ENCODE data around the gene ZDHHC14. TPM values are rescaled to one million over a fixed set of nuclear protein-coding genes. Genes with fewer than 3 reads are reported as not detected.
"Not testable (repeated sequence)": the region's sequence is repeated elsewhere in the genome, so short reads cannot be mapped to it uniquely, and the experiment has no call there.

The ZDHHC14 gene
- total RNA-seq, 2 experiments from 2014 or later: 2.9 to 3.5 TPM

DNA sequence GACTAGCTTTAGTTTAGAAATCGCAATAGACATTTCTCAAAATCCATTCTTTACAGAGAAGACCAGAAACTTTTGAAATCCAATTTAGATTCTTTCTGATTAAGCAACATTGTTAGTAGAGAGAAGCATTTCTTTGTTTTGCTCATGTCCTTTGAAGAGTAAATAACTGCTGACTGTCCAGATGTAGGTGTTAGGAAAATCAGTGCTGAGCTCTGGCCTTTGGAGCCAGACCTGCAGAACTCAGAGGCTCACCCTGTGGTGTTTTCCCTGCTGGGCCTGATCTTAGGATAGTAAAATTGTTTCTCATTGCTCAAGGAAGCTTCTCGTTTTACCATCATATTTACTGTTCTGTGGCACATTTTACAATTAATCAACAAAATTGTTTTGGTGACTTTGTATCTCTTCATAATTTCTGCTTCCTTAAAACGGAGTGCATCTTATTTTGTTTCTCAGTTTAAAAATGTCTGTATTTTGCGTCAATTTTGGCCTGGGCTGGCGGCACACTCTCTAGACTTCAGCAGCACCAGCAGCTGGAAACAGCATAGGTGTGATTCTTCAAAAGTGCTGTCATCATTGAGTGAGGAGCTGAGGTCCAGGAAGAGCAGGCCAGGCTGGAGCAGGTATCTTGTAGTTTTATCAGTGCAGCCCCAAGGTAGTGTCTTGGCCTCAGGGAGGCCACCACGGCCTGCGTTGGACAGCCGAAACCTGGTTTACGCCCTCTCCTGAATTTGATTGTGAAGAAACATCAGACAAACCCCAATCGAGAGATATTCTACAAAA, 8.3 kb upstream of the ZDHHC14 start:
- Mint-ChIP-seq H3K36me3 (no peaks in the 10 kb centered on the region), H3K27me3 (peaks cover 39% of the 10 kb centered on the region), H3K4me3 (no peak overlapping the region), H3K27ac (no peak overlapping the region), H3K9me3 (no peaks in the 10 kb centered on the region), H3K4me1 (peaks cover 30% of the 10 kb centered on the region)
- DNase-seq: no peak

DNA sequence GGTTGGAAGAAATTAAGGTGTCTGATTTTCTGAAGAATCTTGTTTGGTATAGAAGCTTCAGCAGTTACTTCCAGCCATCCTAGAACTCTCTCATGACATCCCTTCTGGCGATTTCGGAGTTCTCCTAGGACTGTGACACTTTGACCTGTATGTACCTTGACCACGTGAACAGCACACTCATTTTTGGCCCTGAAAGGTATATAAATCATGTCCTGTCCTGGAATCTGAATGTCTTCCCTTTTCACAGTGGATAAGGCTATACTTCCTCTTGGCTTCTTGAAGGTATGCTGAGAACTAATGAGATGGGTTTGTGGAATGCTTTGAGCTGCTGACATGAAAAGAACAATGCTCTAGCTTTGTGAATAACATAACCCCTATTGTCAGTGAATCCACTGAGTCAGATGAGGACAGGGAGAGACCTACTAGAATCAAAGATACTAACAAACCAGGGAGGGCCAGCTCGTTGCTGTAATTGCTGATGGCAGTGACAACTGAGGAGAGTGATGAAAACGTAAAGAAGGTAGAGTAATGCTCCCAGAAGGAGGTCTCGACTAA, 6.0 kb upstream of the ZDHHC14 start:
- DNase-seq: no peak
- Mint-ChIP-seq H3K9me3 (no peaks in the 10 kb centered on the region), H3K27ac (no peak overlapping the region), H3K36me3 (no peaks in the 10 kb centered on the region), H3K27me3 (peaks cover 24% of the 10 kb centered on the region), H3K4me3 (no peak overlapping the region), H3K4me1 (peaks cover 19% of the 10 kb centered on the region)

DNA sequence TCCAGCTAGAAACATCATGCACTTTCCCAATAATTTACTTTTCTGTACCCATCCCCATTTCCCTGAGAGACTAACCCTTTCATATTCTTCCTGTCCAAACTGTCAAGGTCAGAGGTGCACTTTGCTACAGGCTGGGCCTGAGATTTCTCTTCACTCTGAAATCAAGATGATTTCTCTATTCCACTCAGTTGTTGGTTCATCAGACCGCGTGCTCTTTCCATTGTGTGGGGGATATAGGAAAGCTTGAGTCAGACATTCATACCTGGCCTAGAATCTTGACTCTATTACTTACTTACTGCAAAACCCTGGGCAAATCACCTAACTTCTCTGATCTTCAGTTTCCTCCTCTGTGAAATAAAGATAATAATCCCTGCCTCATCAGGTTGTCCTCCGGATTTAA, 4.7 kb upstream of the ZDHHC14 start:
- peak; percentile 26 for DNase-seq
- Mint-ChIP-seq H3K4me3 (no peak overlapping the region), H3K27me3 (peaks cover 12% of the 10 kb centered on the region), H3K27ac (peak overlapping the region; percentile 5), H3K36me3 (no peaks in the 10 kb centered on the region), H3K9me3 (no peaks in the 10 kb centered on the region), H3K4me1 (peaks cover 18% of the 10 kb centered on the region)

DNA sequence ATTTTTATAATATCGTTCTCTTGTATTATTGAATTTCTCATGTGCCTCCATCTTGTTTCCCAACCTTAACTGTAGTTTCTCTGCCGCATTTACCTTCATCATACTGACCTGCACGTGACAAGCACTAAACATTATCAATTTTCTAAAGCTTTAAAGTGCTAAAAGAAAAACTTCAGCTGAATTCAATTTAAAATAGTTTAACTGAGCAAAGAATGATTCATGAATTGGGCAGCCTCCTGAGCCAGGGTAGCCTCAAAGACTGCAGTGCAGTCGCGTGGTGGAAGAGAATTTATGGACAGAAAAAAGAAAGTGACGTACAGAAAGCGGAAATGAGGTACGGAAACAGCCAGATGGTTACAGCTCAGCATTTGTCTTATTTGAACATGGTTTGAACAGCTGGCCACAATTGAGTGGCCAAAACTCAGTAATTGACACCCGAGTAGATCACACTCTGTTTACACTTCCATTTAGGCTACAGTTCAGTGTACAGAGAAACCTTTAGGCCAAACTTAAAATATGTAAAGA, 4.2 kb upstream of the ZDHHC14 start:
- Mint-ChIP-seq H3K36me3 (no peaks in the 10 kb centered on the region), H3K27ac (no peak overlapping the region), H3K4me3 (no peak overlapping the region), H3K27me3 (peaks cover 9% of the 10 kb centered on the region), H3K4me1 (peaks cover 18% of the 10 kb centered on the region), H3K9me3 (no peaks in the 10 kb centered on the region)
- no peak for DNase-seq

DNA sequence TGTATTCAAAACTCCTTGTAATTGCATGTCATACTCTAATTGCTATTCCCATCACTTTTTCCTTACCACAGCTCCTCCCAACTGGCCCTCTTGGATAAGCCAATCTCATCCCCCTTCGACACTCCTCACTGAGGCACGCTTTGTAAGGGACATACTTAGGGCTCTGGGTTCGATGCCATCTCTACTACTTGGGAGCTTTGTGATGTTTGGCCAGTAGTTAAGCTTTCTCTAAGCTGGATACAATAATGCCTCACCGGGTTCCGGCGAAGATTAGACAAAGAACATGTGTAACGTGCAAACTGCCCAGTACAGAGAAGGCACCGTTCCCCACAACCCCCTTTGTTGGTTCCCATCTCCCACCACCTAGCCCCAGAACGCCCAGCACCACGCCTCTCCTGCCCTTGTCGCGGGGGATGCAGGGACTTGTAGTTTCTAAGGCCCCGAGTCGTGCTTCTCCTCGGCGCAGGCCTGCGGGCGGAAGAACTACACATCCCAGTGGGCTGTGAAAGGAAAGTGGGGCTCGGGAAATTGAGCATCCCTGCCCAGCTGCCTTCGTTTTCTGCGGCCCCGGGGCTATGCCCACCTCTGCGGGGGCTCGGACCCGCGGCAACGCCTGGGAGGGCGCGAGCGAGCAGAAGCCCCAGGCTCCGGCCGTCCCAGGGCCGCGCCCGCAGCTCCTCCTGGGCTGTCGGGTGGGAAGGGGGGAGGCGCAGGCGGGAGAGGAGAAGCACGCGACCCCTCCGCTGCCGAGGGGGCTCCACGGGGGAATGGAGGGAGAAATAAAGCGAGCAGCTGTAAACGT, 1.1 kb upstream of the ZDHHC14 start:
- Mint-ChIP-seq H3K27me3 (peaks cover 13% of the 10 kb centered on the region), H3K4me3 (peak overlapping the region; percentile 75), H3K36me3 (peaks cover 5% of the 10 kb centered on the region), H3K4me1 (peaks cover 28% of the 10 kb centered on the region), H3K27ac (peak overlapping the region; percentile 72), H3K9me3 (no peaks in the 10 kb centered on the region)
- DNase-seq: peak; percentile 85

DNA sequence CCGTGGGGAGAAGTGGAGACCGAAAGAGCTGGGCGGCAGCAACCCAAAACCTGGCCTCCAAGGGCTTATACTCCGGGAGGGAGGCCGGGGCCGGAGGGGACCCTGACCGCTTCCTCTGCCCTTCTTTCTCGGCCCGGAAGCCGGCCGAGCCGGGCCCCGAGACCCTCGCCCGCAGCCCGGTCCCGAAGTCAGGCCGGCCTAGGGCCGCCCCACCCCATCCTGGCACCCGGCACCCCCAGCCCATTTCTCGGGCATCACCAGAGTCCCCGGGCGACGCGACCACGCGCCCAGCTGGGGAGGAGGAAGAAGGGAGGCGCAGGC, 572 bp upstream of the ZDHHC14 start:
- Mint-ChIP-seq H3K4me1 (peaks cover 34% of the 10 kb centered on the region), H3K36me3 (peaks cover 6% of the 10 kb centered on the region), H3K27ac (peak overlapping the region; percentile 72), H3K4me3 (peak overlapping the region; percentile 75), H3K27me3 (peaks cover 15% of the 10 kb centered on the region), H3K9me3 (no peaks in the 10 kb centered on the region)
- DNase-seq: no peak

DNA sequence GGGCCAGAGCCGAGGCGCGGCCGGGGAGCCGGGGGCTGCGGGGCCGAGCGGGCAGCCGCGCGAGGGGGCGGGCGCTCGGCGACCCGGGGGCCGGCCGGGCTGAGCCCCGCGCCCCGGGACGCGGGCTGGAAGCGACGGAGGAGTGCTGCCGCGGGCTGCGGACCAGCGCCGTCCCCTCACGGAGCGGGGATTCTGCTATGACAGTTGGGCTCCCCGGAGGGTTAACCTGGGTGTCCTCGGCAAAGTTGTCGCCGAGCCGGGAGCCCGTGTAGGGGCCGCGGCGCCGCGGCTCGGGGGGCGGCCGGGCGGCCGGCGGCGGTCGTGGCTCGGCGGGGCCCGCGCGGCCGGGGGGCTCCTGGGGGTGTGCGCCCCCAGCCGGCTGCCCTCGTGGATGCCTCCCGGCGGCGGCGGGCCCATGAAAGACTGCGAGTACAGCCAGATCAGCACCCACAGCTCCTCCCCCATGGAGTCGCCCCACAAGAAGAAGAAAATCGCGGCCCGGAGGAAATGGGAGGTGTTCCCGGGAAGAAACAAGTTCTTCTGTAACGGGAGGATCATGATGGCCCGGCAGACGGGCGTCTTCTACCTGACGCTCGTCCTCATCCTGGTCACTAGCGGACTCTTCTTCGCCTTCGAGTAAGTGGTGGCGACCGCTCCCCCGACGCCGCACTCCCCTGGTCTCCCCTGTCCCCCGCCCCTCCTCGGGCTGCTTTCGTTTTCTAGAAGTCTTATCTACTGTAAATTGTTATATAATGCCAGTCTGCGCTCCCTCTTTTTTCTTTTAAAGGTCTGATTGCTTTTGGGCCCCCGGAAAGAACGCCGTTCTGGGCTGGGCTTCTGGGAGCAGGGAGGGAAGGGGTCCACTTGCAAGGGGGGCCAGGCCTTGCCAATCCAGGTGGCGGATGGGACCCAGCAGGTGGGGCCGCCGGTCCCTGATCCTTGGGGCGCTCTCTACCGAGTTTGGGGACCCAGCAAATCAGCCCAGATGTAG, 936 bp downstream of the ZDHHC14 start:
- Mint-ChIP-seq H3K4me1 (peaks cover 28% of the 10 kb centered on the region), H3K27me3 (peaks cover 17% of the 10 kb centered on the region), H3K27ac (peak overlapping the region; percentile 69), H3K36me3 (peaks cover 7% of the 10 kb centered on the region), H3K9me3 (no peaks in the 10 kb centered on the region), H3K4me3 (peak overlapping the region; percentile 85)
- peak; percentile 65 for DNase-seq

DNA sequence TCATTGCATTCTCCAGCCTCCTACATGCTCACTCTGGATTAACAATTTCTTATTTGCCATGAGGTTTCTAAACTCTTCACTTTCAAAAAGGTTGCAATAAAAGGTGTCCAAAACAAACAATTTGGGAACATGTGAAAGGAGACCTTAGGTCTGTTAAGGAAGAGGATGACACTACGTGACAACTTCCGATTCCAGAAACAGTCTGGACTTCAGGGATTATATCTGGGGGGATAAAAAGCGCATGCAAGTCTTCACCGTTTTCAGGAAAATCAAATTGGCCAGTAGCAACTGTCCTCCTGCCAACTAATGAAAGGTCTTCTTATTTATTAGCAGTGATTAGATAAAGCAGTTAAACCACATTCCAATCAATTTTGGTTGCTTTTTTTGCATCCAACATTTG, 1.8 kb downstream of the ZDHHC14 start:
- H3K27me3 Mint-ChIP-seq: peaks cover 17% of the 10 kb centered on the region
- no peaks in the 10 kb centered on the region for H3K9me3 Mint-ChIP-seq
- H3K4me1 Mint-ChIP-seq: peaks cover 29% of the 10 kb centered on the region
- peak overlapping the region; percentile 85 for H3K4me3 Mint-ChIP-seq
- H3K27ac Mint-ChIP-seq: no peak overlapping the region
- DNase-seq: no peak
- peaks cover 7% of the 10 kb centered on the region for H3K36me3 Mint-ChIP-seq

DNA sequence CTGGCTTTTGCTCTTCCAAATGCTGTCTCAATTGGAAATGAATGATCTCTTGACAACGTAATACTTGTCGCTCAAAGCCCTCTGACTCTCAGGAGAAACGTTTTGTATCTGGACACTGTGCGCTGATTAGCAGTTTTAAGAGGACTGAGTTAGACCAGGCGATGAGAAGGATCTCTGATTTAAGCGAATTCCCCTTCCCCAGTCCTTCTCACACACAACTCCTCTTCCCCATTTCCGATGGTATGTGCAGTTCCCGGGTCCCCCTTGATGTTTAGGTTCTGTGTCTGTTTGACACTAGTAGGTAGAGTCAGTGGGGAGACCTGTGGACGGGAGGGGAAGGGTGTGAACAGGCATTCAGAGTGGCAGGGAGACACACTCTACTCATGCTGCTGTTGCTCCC, 2.5 kb downstream of the ZDHHC14 start:
- H3K36me3 Mint-ChIP-seq: peaks cover 7% of the 10 kb centered on the region
- H3K4me3 Mint-ChIP-seq: peak overlapping the region; percentile 58
- H3K27me3 Mint-ChIP-seq: peaks cover 17% of the 10 kb centered on the region
- no peaks in the 10 kb centered on the region for H3K9me3 Mint-ChIP-seq
- no peak for DNase-seq
- H3K27ac Mint-ChIP-seq: no peak overlapping the region
- H3K4me1 Mint-ChIP-seq: peaks cover 29% of the 10 kb centered on the region

DNA sequence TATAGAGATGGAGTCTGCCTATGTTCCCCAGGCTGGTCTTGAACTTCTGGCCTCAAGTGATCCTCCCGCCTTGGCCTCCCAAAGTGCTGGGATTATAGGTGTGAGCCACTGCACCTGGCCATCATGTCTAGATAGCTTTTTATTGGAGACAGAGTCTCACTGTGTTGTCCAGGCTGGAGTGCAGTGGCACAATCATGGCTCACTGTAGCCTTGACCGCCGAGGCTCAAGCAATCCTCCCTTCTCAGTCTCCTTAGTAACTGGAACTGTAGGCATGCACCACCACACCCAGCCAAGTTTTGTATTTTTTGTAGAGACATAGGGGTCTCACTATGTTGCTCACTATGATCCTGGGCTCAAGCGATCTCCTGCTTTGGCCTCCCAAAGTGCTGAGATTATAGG, 4.0 kb downstream of the ZDHHC14 start:
- not testable (repeated sequence) for H3K4me3 Mint-ChIP-seq, H3K27ac Mint-ChIP-seq, H3K36me3 Mint-ChIP-seq, H3K9me3 Mint-ChIP-seq, DNase-seq
- Mint-ChIP-seq H3K27me3 (peaks cover 17% of the 10 kb centered on the region), H3K4me1 (peaks cover 23% of the 10 kb centered on the region)

DNA sequence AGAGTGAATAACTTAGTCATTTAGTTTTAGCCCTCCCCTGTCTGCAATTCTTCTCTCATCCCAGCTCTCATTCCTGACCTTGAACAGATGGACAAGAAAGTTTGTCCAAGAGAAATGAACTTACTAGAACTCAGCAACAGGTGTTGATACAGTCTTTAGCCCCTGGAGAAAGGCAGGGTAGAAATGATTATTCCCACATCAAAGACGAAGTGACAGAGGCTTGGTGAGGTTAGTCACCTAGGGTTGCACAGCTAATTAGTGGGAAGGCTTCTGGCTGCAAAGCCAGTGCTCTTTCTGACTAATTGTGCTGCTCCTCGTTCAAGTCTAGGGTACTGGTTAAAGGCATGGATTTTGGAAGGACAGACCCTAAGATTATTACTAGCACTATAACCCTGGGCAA, 4.5 kb downstream of the ZDHHC14 start:
- peaks cover 10% of the 10 kb centered on the region for H3K9me3 Mint-ChIP-seq
- H3K4me3 Mint-ChIP-seq: no peak overlapping the region

DNA sequence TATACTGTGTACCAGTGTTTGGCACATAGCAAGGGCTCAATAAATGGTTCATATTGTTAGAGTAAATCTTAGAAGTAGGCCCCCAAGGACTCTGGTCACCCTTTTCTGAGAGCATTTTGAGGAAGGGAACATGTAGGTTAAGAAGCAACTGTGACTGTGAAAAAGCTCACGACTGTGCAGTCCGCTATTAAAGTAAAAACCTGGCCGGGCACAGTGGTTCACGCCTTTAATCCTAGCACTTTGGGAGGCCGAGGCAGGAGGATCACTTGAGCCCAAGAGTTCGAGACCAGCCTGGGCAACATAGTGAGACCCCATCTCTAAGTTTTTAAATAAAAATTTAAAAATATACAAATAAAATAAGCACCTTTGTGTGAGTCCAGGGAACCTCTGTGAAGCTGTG, 5.0 kb downstream of the ZDHHC14 start:
- Mint-ChIP-seq H3K27ac (no peak overlapping the region), H3K4me3 (no peak overlapping the region), H3K4me1 (peaks cover 23% of the 10 kb centered on the region), H3K27me3 (peaks cover 17% of the 10 kb centered on the region), H3K9me3 (peaks cover 13% of the 10 kb centered on the region), H3K36me3 (peaks cover 19% of the 10 kb centered on the region)
- no peak for DNase-seq

More for the DNA sequence above, 4.5 kb downstream of the ZDHHC14 start:
- H3K27ac Mint-ChIP-seq: no peak overlapping the region
- H3K27me3 Mint-ChIP-seq: peaks cover 17% of the 10 kb centered on the region
- H3K36me3 Mint-ChIP-seq: peaks cover 13% of the 10 kb centered on the region
- DNase-seq: no peak
- H3K4me1 Mint-ChIP-seq: peaks cover 23% of the 10 kb centered on the region

DNA sequence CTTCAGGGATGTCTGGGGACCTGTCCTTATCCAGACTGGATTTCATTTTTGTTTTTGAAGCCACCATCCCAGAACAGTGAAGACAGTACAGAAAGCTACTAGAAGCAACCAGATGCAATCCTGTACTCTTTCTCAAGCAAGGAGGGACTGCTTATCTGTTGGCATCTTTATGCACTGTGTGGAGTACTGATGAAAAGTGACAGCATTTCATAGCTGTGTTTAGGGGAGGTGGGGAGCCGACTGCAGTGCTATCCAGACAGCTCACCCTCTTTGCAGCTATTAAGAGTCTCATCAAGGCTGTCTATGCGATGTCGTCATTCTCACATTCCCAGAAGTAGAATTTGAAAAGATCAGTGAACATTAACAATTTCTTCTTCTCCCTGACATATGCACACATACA, 5.5 kb downstream of the ZDHHC14 start:
- no peak for DNase-seq
- Mint-ChIP-seq H3K9me3 (peaks cover 15% of the 10 kb centered on the region), H3K4me3 (no peak overlapping the region), H3K36me3 (peaks cover 23% of the 10 kb centered on the region), H3K27ac (no peak overlapping the region), H3K27me3 (peaks cover 17% of the 10 kb centered on the region), H3K4me1 (peaks cover 23% of the 10 kb centered on the region)

DNA sequence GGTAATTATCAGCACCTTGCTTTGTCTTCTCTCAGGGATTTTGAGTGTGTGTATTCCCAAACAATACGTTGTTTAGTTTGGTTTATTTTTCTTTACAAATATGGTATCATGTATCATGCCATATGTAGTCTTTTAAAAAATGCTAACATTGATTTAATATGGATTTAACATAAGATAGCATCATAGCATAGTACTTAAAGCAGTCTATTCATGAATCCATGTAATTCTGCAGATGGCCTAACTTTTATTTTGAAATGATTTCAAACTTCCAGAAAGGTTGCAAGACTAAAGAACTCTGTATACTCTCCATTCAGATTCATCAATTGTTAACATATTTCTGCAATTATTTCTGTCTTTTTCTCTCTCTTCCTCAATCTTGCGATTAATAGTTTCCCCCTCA, 7.9 kb downstream of the ZDHHC14 start:
- H3K36me3 Mint-ChIP-seq: peaks cover 20% of the 10 kb centered on the region
- H3K27me3 Mint-ChIP-seq: peaks cover 8% of the 10 kb centered on the region
- peaks cover 13% of the 10 kb centered on the region for H3K4me1 Mint-ChIP-seq
- no peak for DNase-seq
- H3K27ac Mint-ChIP-seq: no peak overlapping the region
- peaks cover 18% of the 10 kb centered on the region for H3K9me3 Mint-ChIP-seq
- H3K4me3 Mint-ChIP-seq: no peak overlapping the region

All from activated naive CD8-positive, alpha-beta T cell treated with anti-CD3 and anti-CD28 coated beads for 36 hours (primary cell).